GM12878 (cell line): Measurements from ENCODE around the gene ORAI1. TPM values are rescaled to one million over a fixed set of nuclear protein-coding genes. Genes with fewer than 3 reads are reported as not detected.

Experiments
- ATF2 ChIP-seq: IDR thresholded peaks from 2 replicates; pipeline ENCODE4 v1.6.1; 2012; ENCODE audit warnings: low read length, inconsistent platforms
- ATF3 ChIP-seq: IDR thresholded peaks from 2 replicates; pipeline ENCODE4 v1.6.1; 2011; ENCODE audit warnings: low read depth, mild to moderate bottlenecking, low read length, moderate library complexity, borderline replicate concordance; ENCODE audit errors: extremely low read depth
- BMI1 ChIP-seq: fragments of 450-650 bp; IDR thresholded peaks from 2 replicates; pipeline ENCODE4 v1.6.1; 2016; ENCODE audit warnings: mild to moderate bottlenecking, moderate library complexity, borderline replicate concordance
- CEBPZ ChIP-seq: fragments of 150-350 bp; IDR thresholded peaks from 2 replicates; pipeline ENCODE4 v1.6.1; 2016; ENCODE audit warnings: low read depth, low read length
- E2F8 ChIP-seq: fragments of 450-650 bp; IDR thresholded peaks from 2 replicates; pipeline ENCODE4 v1.6.1; 2018; ENCODE audit warnings: mild to moderate bottlenecking, low read depth, moderate library complexity; ENCODE audit not compliant: partially characterized antibody
- FOS ChIP-seq: IDR thresholded peaks from 3 replicates; pipeline ENCODE4 v1.6.1; 2011; ENCODE audit warnings: borderline replicate concordance; ENCODE audit not compliant: insufficient read length; ENCODE audit errors: extremely low read depth
- HCFC1 ChIP-seq: fragments of 150-350 bp; IDR thresholded peaks from 2 replicates; pipeline ENCODE4 v1.6.1; 2014; ENCODE audit warnings: low read length
- HDGF ChIP-seq: fragments of 450-650 bp; IDR thresholded peaks from 2 replicates; pipeline ENCODE4 v1.6.1; 2016; ENCODE audit warnings: antibody characterized with exemption
- KDM1A ChIP-seq: fragments of 200-600 bp; sonication (generic); IDR thresholded peaks from 2 replicates; pipeline ENCODE4 v1.6.1; 2016; ENCODE audit warnings: borderline replicate concordance
- MLLT1 ChIP-seq: fragments of 450-650 bp; IDR thresholded peaks from 2 replicates; pipeline ENCODE4 v1.6.1; 2016; ENCODE audit warnings: mild to moderate bottlenecking
- MYB ChIP-seq: fragments of 150-350 bp; IDR thresholded peaks from 2 replicates; pipeline ENCODE4 v1.6.1; 2014; ENCODE audit warnings: mild to moderate bottlenecking, low read depth, low read length, borderline replicate concordance
- PAX8 ChIP-seq: fragments of 450-650 bp; IDR thresholded peaks from 2 replicates; pipeline ENCODE4 v1.6.1; 2017; ENCODE audit warnings: mild to moderate bottlenecking, moderate library complexity
- RBBP5 ChIP-seq: fragments of 200-600 bp; sonication (generic); conservative IDR thresholded peaks from 2 replicates; pipeline ENCODE4 v1.6.1; 2016
- RCOR1 ChIP-seq: conservative IDR thresholded peaks from 2 replicates; pipeline ENCODE4 v1.6.1; 2012; ENCODE audit warnings: low read depth, low read length, improper control_type of control experiment
- TAF1 ChIP-seq: IDR thresholded peaks from 2 replicates; pipeline ENCODE4 v1.6.1; 2011; ENCODE audit warnings: mild to moderate bottlenecking, low read depth, low read length, borderline replicate concordance
- TARDBP ChIP-seq: IDR thresholded peaks from 2 replicates; pipeline ENCODE4 v1.6.1; 2016; ENCODE audit warnings: borderline replicate concordance
- TCF12 ChIP-seq: IDR thresholded peaks from 2 replicates; pipeline ENCODE4 v1.6.1; 2011; ENCODE audit warnings: low read depth, mild to moderate bottlenecking, low read length
- ZBED1 ChIP-seq: IDR thresholded peaks from 2 replicates; pipeline ENCODE4 v1.6.1; 2016; ENCODE audit warnings: borderline replicate concordance
- ZNF207 ChIP-seq: fragments of 450-650 bp; IDR thresholded peaks from 2 replicates; pipeline ENCODE4 v1.6.1; 2014; ENCODE audit warnings: antibody characterized with exemption, mild to moderate bottlenecking, borderline replicate concordance
- ZNF24 ChIP-seq: fragments of 450-650 bp; IDR thresholded peaks from 2 replicates; pipeline ENCODE4 v1.6.1; 2017; ENCODE audit warnings: antibody characterized with exemption, mild to moderate bottlenecking
- polyA plus RNA-seq, 11 experiments: library from polyadenylated mRNA; depleted of rRNA in 4 of 11; unstranded in 6 of 11; stranded (reverse) in 5 of 11; fragments of >200 nt; fragmentation: Nextera tagmentation in 4 of 11; fragmentation: Illumina TruSeq in 1 of 11; extraction: Ambion mirVana in 4 of 11; extraction: Trizol in 1 of 11; gene quantifications; 1 replicate in 1 of 11; 2 replicates in 10 of 11; pipeline versions ENCODE4 v1.2.1 to v1.2.3, GENCODE V29; 2011 to 2016; ENCODE audit warnings: inconsistent platforms in 2 of 11, missing spikeins in 2 of 11, low read depth in 1 of 11
- total RNA-seq, 4 experiments: library from RNA; depleted of rRNA in 3 of 4; stranded (reverse); fragments of >200 nt in 3 of 4; fragmentation: Illumina TruSeq in 1 of 4; extraction: Trizol in 1 of 4; gene quantifications; 2 replicates each; pipeline versions ENCODE4 v1.2.1 to v1.2.3, GENCODE V29; 2013 to 2021
- TF ChIP-seq, protein P1 (sequence below): IDR thresholded peaks from 2 replicates; pipeline ENCODE4 v1.6.1; 2012; ENCODE audit warnings: low read depth, low read length, improper control_type of control experiment

The ORAI1 gene
- total and polyA plus RNA-seq, 10 of the 15 experiments (the other 5 are each of a cell fraction or from before 2014, with no cell fraction given): 5.5 to 33.1 (median 11.8) TPM

DNA sequence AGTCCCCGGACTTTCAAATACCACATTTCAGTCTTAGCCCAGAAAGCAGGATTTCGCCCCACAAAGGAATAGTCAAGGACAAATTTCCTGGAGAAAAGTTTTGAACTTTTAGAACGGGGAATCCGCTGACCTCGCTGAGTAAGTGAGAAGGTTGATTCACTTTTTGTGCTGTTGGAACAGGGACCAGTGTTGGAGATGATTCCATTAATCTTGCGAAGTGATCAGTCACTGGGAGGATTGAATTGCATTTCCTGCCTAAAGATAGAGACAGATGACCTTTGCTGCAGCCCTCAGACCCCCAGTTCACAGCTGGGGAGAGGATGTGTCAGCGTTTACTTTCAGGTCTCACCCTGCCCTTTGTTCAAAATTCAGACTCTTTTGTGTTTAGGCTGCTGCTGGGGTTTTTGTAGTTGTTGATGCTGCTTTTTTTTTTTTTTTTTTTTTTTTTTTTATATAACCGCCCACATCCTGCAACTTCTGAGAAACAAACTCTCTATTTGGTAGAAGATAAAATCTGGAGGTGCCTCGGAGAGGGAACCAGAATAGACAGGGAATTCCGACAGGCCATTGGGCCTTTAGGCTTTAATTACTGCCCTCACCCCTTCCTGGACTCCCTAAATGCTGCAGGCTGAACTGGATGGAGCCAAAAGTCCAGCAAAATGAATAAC lies 35.7 kb upstream of the ORAI1 start (continued):
- TF ChIP-seq RCOR1 (no peak), KDM1A (no peak), TARDBP (no peak), TAF1 (no peak), ZBED1 (no peak), TCF12 (peak; percentile 74; the same call in 1 of the 2 replicates), HCFC1 (no peak), BMI1 (peak; percentile 19; the same call in 1 of the 2 replicates), MLLT1 (0 out of 2 replicates have a peak, but pooled peaks have one; percentile 3), RBBP5 (no peak), FOS (no peak), ZNF207 (no peak), PAX8 (no peak), HDGF (no peak), MYB (no peak), ZNF24 (no peak), ATF2 (no peak; the same call in 1 of the 2 replicates), ATF3 (no peak), CEBPZ (no peak), E2F8 (no peak)
- TF ChIP-seq, protein P1, sequence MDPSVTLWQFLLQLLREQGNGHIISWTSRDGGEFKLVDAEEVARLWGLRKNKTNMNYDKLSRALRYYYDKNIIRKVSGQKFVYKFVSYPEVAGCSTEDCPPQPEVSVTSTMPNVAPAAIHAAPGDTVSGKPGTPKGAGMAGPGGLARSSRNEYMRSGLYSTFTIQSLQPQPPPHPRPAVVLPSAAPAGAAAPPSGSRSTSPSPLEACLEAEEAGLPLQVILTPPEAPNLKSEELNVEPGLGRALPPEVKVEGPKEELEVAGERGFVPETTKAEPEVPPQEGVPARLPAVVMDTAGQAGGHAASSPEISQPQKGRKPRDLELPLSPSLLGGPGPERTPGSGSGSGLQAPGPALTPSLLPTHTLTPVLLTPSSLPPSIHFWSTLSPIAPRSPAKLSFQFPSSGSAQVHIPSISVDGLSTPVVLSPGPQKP: no peak
